HepG2 (cell line): ENCODE results near the gene TNFAIP1.

Experiments used
- GABPB1 ChIP-seq: IDR thresholded peaks from 2 replicates; pipeline ENCODE4 v1.6.1; 2016; ENCODE audit warnings: mild to moderate bottlenecking, missing genetic modification reagents, moderate library complexity, missing compliant biosample characterization
- IRF2 ChIP-seq: IDR thresholded peaks from 2 replicates; pipeline ENCODE4 v1.6.1; 2018; ENCODE audit warnings: missing genetic modification reagents, missing compliant biosample characterization
- POLR2A ChIP-seq, 2 experiments: IDR thresholded peaks; 2 replicates each; pipeline ENCODE4 v1.6.1; 2011; ENCODE audit warnings: low read depth in 2 of 2, low read length in 2 of 2, mild to moderate bottlenecking in 1 of 2, moderate library complexity in 1 of 2; ENCODE audit not compliant: insufficient read depth in 1 of 2
- REST ChIP-seq, 2 experiments: IDR thresholded peaks; 2 replicates each; pipeline ENCODE4 v1.6.1; 2011 to 2012; ENCODE audit warnings: low read length in 2 of 2, borderline replicate concordance in 1 of 2, low read depth in 1 of 2, mild to moderate bottlenecking in 1 of 2, moderate library complexity in 1 of 2

GRCh38 chr17:28318759-28319597, 16.6 kb upstream of the TNFAIP1 start, which contains the start of gene TMEM97:
- TF ChIP-seq POLR2A (IDR thresholded peaks at IDR 0.05; ENCODE audit: insufficient read depth in 1 of 2, low read depth in 2 of 2, low read length in 2 of 2): peak; percentile 80 to 88
- TF ChIP-seq GABPB1 (CRISPR knock-in tag): peak; percentile 70; the same call in 1 of the 2 replicates
- peak in 1 of 2 experiments; percentile 33; a peak in 1 of 4 replicates for TF ChIP-seq REST (IDR thresholded peaks at IDR 0.05; ENCODE audit: borderline replicate concordance in 1 of 2, low read depth in 1 of 2, low read length in 2 of 2)
- TF ChIP-seq IRF2: peak; percentile 18; the same call in 1 of the 2 replicates
